NCI-H2196 treated with DMSO at 0.1 percent for 48 hours (cell line): ENCODE results near the gene WDR4.
"Not testable (repeated sequence)": the region's sequence is repeated elsewhere in the genome, so short reads cannot be mapped to it uniquely, and the experiment has no call there.

Experiments used
- DNase-seq: peaks from one replicate; lab custom pipeline; 2025; ENCODE audit not compliant: unreplicated experiment; lab: John Stamatoyannopoulos, UW

Gene WDR4

GRCh38 chr21:42820616-42821465, 58.5 kb downstream of the WDR4 start:
- peak; percentile 21 for DNase-seq

- DNase-seq = no peak
Observed at GRCh38 chr21:42819861-42820615, 59.3 kb downstream of the WDR4 start.

GRCh38 chr21:42818328-42818749, 61.0 kb downstream of the WDR4 start:
- no peak for DNase-seq

GRCh38 chr21:42815217-42815616, 64.1 kb downstream of the WDR4 start:
- DNase-seq = no peak

- not testable (repeated sequence) for DNase-seq
Observed at GRCh38 chr21:42812528-42813241, 66.7 kb downstream of the WDR4 start.

GRCh38 chr21:42811960-42812359, 67.4 kb downstream of the WDR4 start:
- DNase-seq = no peak

- no peak for DNase-seq
Observed at GRCh38 chr21:42809577-42810475, 69.5 kb downstream of the WDR4 start.

- no peak for DNase-seq
Observed at GRCh38 chr21:42809171-42809570, 70.2 kb downstream of the WDR4 start.

GRCh38 chr21:42807938-42808613, 71.3 kb downstream of the WDR4 start:
- no peak for DNase-seq

GRCh38 chr21:42807293-42807895, 71.9 kb downstream of the WDR4 start:
- not testable (repeated sequence) for DNase-seq

- no peak for DNase-seq
Observed at GRCh38 chr21:42806509-42807140, 72.7 kb downstream of the WDR4 start.

- DNase-seq = not testable (repeated sequence)
Observed at GRCh38 chr21:42801616-42802015, 77.7 kb downstream of the WDR4 start.

- DNase-seq = no peak
Observed at GRCh38 chr21:42799948-42800347, 79.4 kb downstream of the WDR4 start.

GRCh38 chr21:42799516-42799915, 79.8 kb downstream of the WDR4 start:
- DNase-seq = no peak
